ENCODE measurements around the gene FCGR3A.
"Not testable (repeated sequence)": the region's sequence is repeated elsewhere in the genome, so short reads cannot be mapped to it uniquely, and the experiment has no call there.

FCGR3A gene

DNA sequence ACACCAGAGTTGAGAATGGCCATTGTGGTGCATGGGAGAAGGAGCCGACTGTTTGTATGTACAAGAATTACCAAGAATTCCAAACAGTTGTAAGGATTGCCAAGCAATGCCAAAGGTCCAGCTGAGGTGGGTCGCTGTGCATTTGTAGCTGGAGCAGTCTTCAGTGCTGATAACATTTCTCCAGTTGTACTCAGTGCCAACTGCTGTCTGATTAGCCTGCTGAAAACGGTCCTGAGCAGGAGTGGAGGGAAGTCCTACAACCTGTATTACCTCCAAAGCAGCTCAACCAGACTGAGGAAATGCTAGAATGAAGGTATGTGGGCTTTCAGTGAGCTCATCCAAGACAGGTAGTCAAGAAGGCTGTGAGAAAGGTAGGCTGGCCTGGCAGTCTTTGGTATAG, 6.5 kb upstream of the FCGR3A start:
- not testable (repeated sequence) for DNase-seq

DNA sequence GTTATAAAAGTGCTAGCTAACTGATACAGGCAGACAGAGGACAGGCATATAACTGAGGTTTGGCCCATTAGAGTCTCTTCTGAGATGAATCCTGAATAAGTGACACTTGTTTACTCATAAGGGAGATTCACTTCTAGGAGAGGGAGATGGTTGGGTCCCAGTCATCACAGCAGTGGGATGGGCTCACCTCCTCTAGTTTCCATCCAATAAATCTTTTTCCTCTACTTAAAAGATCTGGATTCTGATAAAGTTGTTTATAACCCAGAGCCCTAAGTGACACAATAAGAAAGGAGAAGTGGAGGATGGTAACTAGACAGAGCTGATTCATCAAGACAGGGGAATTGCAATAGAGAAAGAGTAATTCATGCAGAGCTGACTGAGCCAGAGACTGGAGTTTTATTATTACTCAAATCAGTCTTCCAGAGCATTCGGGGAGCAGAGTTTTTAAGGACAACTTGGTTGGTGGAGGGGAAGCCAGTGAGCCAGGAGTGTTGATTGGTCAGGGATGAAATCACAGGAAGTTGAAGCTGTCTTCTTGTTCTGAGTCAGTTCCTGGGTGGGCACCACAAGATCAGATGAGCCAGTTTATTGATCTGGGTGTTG, 5.3 kb upstream of the FCGR3A start:
- DNase-seq, result not testable (repeated sequence)

DNA sequence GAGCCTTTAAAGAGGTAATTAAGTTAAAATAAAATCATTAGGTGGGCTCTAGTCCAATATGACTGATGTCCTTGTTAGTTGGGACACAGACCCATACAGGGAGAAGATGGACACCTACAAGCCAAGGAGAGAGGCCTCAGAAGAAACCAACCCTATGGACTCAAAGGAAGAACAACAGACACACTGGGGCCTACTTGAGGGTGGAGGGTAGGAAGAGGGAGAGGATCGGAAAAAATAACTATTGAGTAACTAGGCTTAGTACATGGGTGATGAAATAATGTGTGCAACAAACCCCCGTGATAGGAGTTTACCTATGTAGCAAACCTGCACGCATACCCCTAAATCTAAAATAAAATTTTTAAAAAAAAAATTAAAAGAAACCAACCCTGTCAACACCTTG, 4.7 kb upstream of the FCGR3A start:
- DNase-seq, result not testable (repeated sequence)

DNA sequence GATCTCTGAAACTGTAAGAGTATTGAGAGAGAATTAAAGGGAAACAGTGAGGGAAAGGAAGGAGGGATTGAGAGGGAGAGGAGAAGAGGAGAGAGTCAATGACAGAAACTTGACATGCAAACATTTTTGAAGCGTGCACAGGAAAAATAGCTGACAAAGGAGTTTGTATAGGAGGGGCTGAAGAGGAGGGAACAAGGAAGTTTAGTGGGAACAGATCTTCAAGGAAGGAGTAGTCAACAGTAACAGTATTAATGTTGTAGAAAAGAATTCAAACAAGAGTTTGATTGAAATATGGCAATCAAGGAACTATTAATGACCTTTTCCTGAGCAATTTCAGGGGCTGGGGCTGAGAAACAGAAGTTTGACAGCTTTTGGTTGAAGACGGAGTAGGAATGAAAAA, 4.0 kb upstream of the FCGR3A start:
- not testable (repeated sequence) for DNase-seq

DNA sequence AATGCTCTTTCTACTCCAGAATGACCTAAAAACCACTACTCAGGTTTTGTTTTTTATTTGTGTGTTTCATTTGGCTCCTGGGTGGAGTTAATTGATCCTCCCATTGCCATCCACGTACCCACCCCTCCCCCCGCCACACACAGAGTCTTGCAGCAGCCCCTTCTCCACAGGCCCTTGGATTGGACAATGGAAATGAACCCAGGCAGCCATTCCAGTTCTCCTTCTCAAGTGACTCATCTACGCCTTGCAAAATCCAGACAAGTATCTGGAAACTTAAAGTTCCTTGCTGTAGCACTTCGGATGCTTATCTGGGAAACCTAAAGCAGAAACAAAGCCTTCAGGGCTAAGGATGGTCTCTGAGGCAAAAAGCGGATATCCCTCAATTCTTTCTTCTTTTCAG, 1.3 kb upstream of the FCGR3A start:
- DNase-seq, result not testable (repeated sequence)

DNA sequence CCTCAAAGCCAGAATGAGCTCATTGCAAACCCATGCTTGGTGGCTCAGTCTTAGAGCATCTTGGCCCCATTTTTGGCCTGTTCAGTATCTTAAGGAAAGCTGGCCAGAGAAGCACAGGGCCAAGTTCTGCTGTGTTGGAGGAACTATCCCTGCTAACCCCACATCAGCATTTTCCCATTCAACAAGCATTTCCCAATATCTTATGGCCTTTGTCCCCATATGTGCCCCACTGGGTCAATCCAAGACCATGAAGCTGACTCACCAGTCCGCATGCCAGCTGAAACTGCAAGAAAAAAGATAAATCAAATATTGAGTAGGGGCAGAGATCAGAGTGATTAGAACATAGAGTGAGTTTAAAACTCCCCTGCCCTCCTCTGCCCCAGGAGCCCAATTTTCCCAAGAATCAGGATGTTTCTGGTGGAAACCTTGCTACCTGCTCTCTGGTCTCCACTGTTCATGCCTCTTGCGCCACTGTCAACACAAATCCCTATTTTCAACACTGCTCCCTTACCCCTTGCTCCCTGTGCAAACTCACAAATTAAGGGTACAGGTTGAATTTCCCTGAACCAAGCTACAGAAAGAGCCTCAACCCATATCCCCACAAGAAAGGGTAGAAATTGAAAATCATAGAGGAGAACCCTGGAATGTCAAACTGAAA, 740 bp downstream of the FCGR3A start:
- DNase-seq, result not testable (repeated sequence)

DNA sequence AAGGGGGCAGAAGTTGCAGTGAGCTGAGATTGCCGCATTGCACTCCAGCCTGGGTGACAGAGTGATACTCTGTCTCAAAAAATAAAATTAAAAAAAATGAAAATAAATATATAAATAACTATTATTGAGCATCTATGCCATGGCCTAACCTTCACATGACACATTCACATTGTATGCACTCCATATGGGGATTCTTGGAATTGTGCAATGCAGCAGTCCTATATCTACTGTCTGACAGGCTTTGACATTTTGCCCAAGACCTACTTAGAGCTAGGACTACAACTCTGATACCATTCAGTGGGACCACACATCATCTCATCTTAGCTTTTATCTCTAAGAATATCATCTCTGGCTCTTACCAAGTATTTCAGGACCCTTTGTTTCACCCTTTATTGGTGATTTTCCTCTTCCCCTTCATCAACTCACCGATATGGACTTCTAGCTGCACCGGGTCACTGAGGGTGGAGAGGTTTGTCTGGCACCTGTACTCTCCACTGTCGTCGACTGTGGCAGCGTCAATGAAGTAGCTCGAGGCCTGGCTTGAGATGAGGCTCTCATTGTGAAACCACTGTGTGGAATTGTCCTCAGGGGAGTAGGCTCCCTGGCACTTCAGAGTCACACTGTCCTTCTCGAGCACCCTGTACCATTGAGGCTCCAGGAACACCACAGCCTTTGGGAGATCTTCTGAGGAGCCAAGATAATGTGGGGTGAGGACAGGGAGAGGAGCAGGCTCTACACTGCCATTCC, 1.4 kb downstream of the FCGR3A start:
- DNase-seq, result not testable (repeated sequence)

DNA sequence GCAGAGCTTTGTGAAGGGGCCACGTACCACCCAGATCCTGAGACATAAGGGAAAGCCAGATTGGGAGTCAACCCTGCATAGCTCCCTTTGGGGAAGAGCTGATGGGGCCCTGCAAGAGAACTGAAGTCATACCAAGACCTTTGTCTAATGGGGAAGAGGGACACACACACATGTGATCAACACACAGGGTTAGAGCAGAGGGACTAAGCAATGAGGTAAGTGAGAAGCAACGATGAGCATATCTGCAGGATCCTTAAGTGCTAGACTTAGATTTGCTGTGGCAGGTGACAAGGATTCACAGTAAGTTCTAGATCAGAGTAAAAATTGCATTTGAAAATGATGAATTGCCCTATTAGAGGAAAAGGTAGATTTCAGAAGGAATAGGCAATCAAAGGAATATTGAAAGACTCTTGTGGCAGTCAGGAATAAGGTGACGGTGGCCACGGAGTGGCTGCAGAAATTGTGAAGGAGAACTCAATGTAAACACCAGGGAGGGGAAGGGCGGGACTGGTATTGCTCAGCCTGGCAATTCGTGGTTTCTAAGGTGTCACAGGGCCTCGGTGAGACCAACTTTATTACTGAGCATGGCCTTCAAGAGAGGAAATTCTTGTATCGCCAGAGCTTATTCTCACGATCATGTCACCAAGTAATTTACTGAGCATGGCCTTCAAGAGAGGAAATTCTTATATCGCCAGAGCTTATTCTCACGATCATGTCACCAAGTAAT, 4.5 kb downstream of the FCGR3A start:
- not testable (repeated sequence) for DNase-seq

DNA sequence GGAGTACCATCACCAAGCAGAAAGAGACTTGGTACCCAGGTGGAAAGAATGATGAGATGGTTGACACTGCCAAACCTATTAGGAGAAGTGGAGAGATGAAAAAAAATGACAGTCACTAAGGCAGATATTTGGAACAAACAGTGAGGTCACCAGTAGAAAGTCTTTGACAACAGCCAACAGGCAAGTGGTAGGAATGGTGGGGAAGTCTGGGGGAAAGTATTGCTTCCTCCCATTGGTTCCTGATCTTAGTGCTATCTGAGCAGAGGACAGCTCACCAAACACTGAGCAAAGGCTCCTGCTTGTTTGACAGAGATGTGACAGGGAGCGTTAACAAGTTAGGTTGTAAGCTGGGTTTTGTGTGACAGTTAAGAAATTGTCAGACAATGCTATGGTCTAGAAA, 6.5 kb downstream of the FCGR3A start:
- not testable (repeated sequence) for DNase-seq

DNA sequence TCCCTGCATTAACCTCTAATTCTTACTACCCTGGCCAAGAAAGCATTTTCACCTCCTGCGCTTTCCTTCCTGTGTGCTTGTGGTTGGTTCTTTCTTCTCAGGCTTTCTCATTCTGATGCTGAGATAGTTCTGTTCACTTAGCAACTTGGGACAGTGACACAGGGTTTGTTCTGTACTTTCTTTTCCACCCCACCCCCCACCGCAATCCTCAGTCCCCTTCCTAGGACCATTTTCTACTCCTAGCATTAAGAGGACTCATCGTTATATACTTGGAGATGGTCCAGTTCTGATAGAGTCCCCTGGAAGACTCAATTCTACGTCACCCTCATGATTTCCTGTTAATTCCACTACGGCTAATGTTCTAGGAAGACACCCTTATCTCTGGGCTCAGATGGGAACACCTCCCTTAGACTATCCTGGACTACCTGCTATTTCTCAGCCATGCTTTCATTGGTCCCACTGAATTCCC, 7.5 kb downstream of the FCGR3A start:
- peak; percentile 31 for DNase-seq

DNA sequence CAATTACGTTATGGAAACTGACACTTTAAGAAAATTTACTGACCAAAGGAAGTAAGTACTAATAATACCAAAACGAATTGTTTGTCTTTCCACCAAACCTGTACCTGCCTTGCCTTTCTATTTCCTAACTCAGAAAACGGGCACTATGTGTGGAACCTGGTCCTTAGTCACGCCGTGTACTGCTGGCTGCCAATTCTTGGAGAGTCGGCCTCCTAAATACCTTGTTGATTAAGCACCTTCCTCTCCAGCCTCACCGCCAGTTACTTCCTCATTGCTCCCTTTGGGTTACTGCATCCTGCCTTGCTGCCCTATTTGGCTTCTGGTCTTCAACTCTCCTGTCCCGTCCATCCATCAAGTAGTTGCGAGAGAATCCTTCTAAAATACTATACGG, 9.1 kb downstream of the FCGR3A start:
- DNase-seq, result not testable (repeated sequence)

DNA sequence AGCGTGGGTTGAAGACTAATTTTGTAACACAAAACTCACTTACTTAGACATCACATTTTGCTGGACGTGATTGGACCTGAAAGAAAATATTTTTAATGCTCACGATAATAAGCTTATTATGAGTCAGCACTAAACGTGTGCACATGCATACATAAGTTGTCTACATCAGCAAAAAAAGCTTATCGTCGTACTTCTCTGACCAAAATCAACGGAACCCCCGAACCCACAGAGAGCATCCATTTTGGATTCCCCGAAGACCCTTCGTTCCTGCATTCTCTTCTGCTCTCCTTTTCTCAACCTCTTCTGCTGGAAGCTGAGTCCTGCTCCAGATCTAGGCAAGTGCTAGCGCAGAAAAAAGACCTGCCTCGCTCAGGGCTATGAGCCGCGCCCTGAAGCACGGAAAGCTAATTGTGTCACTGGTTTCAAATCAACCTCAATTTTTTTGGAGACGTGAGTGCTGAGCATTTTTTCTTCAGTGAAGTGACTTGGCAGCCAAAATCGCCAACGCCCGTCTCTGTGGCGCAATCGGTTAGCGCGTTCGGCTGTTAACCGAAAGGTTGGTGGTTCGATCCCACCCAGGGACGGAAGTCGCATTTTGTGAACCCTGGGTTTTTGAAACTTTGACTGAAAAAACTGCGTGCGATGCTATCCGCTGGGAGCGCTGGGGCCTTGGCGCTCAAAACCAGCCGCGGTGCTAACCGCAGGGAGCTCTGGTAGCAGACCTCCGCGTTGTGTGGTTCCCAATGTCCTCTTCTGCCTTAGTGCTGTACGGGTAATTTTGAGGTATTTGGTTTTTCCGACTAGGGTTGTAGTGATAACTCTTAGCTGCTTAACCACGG, 9.7 kb downstream of the FCGR3A start:
- peak; percentile 89 for DNase-seq

DNA sequence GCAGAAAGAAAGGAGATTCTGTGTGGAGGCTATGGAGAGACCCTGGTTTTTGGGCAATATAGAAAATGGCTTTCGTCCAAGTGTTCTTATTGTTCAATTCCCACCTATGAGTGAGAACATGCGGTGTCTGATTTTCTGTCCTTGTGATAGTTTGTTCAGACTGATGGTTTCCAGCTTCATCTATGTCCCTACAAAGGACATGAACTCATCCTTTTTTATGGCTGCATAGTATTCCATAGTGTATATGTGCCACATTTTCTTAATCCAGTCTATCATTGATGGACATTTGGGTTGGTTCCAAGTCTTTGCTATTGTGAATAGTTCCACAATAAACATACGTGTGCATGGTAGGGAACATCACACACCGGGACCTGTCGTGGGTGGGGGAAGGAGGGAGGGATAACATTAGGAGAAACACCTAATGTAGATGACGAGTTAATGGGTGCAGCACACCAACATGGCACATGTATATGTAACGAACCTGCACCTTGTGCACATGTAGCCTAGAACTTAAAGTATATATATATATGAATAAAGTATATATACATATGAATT, 10.6 kb downstream of the FCGR3A start:
- not testable (repeated sequence) for DNase-seq

DNA sequence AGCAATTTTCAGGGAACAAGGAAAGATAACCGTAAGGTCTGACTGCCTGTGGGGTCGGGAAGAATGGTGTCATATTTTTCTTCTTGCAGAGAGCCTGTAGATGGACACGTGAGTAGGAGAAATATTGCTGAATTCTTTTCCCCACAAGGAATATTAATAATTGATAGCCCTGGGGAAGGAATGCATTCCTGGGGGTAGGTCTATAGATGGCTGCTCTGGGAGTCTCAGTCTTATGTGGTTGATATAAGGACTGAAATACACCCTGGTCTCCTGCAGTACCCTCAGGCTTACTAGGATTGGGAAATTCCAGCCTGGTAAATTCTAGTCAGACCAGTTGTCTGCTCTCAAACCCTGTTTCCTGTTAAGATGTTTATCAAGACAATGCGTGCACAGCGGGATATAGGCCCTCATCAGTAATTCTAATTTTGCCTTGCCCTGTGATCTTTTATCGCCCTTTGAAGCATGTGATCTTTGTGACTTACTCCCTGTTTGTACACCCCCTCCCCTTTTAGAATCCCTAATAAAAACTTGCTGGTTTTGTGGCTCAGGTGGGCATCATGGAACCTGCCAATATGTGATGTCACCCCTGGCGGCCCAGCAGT, 12.4 kb downstream of the FCGR3A start:
- not testable (repeated sequence) for DNase-seq

DNA sequence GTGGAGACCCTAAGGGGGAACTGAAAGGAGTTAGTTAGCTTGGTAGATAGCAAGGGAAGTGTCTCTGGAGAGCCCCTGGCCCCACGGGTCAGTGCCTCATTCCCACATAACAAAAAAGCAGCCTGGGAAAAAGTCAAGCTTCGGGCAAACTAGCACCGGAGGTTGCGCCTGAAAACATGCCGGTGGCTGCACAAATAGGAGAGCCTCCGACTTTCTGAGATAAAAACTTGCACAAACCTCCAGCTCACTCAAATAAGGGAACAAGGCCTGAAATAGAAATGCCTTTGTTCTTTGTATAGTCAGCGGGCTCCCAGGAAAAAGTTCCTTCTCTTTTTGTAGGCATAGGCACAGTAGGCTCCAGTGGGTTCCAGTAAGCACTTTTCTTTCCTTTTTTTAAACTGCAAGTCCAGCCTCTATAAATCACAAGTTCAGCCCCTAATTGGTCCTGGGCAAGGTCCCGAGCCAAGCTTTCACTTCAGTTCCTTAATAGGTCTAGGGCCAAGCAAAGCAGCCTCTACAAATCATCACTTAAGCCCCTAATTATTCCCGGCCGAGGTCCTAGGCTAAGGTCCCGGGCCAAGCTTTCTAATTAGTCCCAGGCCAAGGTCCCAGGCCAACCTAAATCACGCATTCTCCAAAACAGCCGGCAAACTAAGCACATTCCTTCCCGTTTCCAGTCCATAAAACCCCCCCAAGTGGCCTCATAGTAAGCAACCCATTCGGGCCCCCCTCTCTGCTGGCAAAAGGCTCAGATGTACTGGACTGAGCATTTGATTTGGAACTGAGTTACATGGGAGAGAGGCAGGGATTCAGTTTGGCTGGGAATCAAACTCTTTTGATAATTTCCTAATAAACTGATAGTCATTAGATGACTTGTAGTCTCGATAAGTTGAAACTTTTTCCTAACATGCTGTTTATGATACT, 16.7 kb downstream of the FCGR3A start:
- DNase-seq, result not testable (repeated sequence)

DNA sequence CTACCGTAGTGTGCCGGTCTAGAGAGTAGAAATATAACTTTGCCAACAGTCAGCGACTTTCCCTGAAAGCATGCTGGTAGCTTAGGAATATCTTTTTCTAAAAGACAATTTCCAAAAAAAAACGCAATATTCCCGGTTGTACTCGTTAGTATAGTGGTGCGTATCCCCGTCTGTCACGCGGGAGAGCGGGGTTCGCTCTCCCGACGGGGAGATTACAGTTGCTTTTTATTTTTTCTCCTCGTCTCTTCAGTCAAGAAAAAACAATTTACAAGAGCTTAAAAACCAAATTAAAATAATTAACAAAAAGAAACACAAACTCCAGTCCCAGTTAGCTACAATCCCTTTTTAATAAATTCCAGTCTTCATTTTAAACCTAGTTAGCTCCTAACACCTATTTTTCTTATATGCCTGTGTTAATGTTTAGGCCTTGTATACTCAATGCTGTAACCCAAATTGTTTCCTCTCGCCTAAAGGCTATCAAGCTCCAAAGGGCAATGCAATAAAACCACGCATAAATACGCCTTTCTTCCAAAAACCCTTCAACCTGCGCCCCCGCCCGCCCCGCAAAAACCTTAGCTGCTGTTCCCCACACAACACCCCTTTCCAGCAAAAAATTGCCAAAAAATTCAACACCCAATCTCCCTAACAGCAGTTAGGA, 17.5 kb downstream of the FCGR3A start:
- no peak for DNase-seq

DNA sequence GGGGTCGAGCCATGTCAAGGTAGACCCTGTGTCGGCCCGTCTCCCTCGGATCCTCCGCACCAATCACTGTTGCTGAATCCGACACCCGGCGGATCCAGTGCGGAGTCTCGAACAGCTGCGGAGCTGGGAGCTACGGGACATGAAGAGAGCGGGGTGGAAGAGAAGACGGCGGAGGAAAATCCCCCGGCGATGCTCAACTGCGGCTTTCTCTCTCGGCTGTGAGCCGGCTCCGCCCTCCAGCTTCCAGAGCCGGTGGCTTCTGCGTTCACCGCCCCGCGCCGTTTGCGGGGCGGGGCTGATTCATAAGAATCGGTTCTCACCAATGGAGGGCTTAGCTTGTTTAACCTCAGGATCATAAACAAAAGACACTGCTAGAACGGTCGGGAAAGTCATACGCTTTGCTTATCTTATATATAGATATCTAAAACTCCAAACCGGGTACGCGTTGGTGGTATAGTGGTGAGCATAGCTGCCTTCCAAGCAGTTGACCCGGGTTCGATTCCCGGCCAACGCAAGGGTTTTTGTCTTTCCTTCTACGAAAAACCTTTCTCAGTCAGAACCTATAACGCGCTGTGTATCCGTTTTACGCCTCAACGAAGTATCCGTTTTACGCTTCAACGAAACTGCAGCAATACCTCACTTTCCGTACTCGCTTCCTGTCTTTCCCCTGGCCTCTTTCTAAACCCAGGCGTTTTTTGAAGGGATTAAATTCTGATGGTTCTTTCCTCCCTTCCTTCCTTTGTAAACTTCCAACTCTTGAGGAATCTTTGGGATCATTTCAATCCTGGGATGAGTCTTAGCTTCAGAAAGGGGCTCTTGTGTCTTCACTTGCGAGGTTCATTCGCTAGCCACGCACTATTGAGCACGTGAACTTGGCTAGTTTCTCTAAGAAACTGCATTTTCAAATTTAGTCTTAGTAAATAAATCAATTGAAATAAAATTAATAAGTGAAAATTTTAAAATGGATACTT, 18.7 kb downstream of the FCGR3A start:
- peak; percentile 89 for DNase-seq

DNA sequence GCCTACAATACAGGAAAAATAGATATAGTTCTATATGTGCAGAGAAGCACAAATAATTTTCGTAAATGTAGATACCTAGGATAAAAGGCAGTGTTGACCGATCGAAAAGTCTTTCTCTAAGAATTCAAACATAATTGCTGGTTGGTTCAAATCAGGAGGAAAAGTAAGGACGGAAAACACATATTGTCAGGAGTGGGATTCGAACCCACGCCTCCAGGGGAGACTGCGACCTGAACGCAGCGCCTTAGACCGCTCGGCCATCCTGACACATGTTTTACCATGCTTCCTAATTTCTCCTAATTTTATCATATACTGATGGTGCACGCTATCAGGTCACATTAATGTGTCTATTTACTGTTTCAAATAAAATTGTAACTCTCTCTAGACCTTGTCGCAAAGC, 19.5 kb downstream of the FCGR3A start:
- peak; percentile 65 for DNase-seq

Measured in activated naive CD4-positive, alpha-beta T cell treated with anti-CD3 and anti-CD28 coated beads, Interleukin-2, amount 50 U/mL, for 16 hours (primary cell).